ENCODE measurements around the gene FOXA2.

The FOXA2 gene

GRCh38 chr20:22579711-22580697 lies 4.4 kb downstream of the FOXA2 start:
- no peak for TF ChIP-seq CTCF (IDR thresholded peaks at IDR 0.05; ENCODE audit: low read depth, low read length)
- H3K4me3 ChIP-seq (replicated peaks in 1 of 2; ENCODE audit: low read depth in 2 of 2, low read length in 2 of 2) = no peak overlapping the region
- no peak for DNase-seq (ENCODE audit: low read depth in 2 of 2)

GRCh38 chr20:22579119-22579427 lies 5.3 kb downstream of the FOXA2 start:
- TF ChIP-seq CTCF (IDR thresholded peaks at IDR 0.05; ENCODE audit: low read depth, low read length) = no peak
- no peak overlapping the region for H3K4me3 ChIP-seq (replicated peaks in 1 of 2; ENCODE audit: low read depth in 2 of 2, low read length in 2 of 2)
- DNase-seq (ENCODE audit: low read depth in 2 of 2) = no peak

- no peak for TF ChIP-seq CTCF (IDR thresholded peaks at IDR 0.05; ENCODE audit: low read depth, low read length)
- no peak overlapping the region for H3K4me3 ChIP-seq (replicated peaks in 1 of 2; ENCODE audit: low read depth in 2 of 2, low read length in 2 of 2)
- DNase-seq (ENCODE audit: low read depth in 2 of 2) = no peak
These were observed 5.9 kb downstream of the FOXA2 start for GRCh38 chr20:22578221-22579118.

GRCh38 chr20:22577515-22578220 lies 6.7 kb downstream of the FOXA2 start:
- TF ChIP-seq CTCF (IDR thresholded peaks at IDR 0.05; ENCODE audit: low read depth, low read length) = no peak
- no peak overlapping the region for H3K4me3 ChIP-seq (replicated peaks in 1 of 2; ENCODE audit: low read depth in 2 of 2, low read length in 2 of 2)
- DNase-seq (ENCODE audit: low read depth in 2 of 2) = no peak

GRCh38 chr20:22576733-22577514 lies 7.4 kb downstream of the FOXA2 start:
- H3K4me3 ChIP-seq (replicated peaks in 1 of 2; ENCODE audit: low read depth in 2 of 2, low read length in 2 of 2) = no peak overlapping the region
- TF ChIP-seq CTCF (IDR thresholded peaks at IDR 0.05; ENCODE audit: low read depth, low read length) = no peak
- no peak for DNase-seq (ENCODE audit: low read depth in 2 of 2)

- no peak overlapping the region for H3K4me3 ChIP-seq (replicated peaks in 1 of 2; ENCODE audit: low read depth in 2 of 2, low read length in 2 of 2)
- no peak for DNase-seq (ENCODE audit: low read depth in 2 of 2)
- no peak for TF ChIP-seq CTCF (IDR thresholded peaks at IDR 0.05; ENCODE audit: low read depth, low read length)
These were observed 8.1 kb downstream of the FOXA2 start for GRCh38 chr20:22576273-22576672.
